ENCODE data around the gene SIVA1.

Gene SIVA1

DNA sequence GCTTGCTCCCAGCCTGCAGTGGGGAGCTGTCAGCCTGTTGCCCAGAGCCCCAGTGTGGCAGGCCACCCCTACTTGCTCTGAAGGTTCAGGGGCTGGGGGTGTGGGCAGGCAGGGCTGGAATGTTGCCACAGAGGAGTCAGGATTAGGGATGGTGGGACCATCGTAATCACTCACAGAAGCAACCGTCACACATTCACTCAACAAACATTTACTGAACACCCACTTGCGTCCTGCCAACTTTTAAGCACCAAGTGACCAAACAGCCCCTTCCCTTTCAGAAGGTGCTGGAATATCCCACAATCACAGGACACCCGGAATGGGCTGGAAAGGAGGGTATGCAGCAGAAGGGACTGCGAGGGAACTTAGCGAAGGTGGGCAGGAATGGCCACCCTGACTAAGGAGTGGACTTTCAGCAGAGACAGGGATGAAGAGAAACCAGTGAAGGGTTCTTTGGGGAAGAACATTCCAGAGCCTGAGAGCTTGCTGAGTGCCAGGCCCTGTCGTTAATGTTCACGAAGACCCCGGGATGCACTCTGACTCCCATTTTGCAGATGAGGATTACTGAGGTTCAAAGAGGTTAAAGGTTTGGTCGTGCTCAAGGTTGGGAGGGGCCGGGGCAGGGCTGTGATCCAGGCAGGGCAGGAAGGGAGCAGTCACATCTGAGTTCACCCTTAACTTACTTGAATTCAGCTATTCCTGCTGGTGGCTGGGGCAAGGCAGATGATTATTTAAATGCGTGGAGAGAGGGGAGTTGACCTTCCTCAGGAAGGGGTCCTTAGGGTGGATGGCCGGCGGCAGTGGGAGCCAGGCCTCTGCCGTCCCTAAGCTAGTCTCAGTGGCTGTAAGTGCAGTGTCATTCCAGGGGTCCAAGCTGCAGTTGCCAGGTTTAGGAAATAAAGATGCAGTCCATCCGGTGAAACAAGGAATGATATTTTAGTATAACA, 45.6 kb downstream of the SIVA1 start:
- DNase-seq = no peak

DNA sequence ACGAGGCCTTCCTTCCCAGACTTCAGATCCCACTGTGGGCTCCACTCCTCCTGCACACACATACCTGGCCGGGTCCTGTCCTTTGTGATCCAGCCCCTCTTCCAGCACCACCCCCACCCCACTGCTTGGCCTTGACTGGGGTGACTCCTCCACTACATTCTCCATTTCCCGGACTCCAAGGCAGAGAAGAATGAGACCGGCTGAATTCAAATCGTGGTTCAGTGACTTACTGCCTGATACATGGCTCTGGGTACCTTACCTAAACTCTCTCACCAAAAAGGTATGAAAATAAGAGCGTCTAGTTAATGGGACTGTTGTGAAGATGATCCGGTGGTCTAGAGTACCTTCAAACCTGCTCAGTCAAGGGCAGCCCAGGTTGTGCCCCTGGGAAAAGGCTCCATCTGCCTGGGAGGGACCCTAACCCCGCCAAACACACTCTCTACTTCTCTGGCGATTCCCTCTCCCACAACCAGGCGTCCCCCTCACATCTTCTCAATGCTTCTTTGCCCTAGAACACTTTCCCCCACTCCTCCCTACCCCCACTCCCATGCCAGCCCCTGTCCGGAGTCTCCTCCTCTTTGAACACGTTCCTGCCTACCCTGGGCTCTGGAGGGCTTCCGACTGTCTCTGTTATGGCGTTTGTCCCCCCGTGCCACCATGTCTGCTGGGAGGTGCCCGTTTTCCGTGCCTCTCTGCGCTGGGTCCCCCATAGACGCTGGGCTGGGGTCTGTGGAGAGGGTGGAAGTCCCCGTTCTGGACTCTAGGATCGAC, 46.5 kb downstream of the SIVA1 start:
- DNase-seq = no peak

DNA sequence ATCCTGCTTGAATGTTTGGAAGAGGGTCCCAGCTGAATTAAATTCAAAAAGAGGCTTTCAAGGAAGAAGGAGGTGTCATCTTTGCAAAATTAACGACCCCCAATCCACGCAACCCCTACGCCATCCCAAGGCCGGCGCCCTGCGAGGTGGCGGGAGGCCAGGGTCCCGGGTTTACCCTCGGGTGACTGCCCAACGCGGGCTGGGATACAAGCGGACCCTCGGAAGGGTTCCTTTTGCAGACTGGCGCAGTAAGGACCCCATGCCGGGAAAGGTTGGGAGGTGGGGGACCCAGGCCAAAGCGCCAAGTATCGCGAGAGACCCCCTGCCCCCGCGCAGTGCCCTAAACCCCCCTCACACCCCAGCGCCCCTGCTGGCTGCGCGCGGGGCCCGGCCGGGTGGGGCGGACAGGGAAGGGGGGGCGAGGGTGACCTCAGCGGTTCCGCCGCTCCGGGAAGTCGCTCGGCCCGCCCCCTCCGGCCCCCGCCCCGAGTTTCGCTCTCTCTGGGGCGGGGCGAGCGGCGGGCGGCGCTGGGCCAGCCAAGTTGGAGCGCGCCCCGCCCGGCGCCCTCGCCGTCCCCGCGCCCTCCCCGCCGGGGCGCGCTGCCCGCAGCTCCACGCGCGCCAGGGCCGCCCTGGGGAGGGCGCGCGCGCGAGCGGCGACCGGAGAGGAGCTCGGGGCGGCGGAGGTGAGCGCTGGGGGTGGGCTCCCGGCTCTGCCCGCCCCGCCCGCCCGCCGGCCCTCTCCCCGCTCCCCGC, 47.2 kb downstream of the SIVA1 start:
- DNase-seq = peak; percentile 48

DNA sequence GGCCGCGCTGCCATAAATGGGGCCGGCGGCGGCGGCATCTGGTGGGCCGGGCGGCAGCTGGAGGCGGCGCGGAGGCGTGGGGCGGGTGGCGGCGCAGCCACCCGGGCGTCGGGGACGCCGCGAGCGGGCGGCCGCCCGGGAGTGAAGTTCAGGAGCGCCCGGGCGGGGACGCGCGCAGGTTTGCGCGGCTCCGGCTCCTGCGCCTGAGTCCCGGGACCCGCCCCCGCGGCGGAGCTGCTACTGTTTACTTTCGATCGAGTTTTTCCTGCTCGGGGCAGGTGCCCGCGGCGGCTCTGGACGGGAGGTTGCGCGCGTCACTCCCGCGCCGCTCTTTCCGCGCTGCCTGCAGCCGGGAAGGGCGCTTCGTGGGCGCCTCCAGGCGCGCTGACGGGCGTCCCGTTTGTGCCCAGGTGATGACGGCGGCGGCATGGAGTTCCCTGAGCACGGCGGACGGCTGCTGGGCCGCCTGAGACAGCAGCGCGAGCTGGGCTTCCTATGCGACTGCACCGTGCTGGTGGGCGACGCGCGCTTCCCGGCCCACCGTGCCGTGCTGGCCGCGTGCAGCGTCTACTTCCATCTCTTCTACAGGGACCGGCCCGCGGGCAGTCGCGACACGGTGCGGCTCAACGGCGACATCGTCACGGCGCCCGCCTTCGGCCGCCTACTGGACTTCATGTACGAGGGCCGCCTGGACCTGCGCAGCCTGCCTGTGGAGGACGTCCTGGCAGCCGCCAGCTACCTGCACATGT, 48.0 kb downstream of the SIVA1 start, which contains the start of gene ZBTB42:
TSS of gene ZBTB42 (plus strand) at position 331 of the 749 bp plus-strand sequence. CDS start at position 428, 97 bp downstream.
- DNase-seq = peak; percentile 48

DNA sequence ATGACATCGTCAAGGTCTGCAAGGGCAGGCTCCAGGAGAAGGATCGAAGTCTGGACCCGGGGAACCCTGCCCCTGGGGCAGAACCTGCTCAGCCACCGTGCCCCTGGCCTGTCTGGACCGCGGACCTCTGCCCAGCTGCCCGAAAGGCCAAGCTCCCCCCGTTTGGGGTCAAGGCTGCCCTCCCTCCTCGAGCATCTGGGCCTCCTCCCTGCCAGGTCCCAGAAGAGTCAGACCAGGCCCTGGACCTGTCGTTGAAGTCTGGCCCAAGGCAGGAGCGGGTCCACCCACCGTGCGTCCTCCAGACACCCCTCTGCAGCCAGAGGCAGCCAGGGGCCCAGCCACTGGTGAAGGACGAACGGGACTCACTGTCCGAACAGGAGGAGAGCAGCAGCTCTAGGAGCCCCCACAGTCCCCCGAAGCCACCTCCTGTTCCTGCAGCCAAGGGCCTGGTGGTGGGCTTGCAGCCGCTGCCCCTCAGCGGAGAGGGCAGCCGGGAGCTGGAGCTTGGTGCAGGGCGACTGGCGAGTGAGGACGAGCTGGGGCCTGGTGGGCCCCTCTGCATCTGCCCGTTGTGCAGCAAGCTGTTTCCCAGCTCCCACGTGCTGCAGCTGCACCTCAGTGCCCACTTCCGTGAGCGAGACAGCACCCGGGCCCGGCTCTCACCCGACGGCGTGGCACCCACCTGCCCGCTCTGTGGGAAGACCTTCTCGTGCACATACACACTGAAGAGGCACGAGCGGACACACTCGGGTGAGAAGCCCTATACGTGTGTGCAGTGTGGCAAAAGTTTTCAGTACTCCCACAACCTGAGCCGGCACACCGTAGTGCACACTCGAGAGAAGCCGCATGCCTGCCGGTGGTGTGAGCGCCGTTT, 48.8 kb downstream of the SIVA1 start:
- no peak for DNase-seq

DNA sequence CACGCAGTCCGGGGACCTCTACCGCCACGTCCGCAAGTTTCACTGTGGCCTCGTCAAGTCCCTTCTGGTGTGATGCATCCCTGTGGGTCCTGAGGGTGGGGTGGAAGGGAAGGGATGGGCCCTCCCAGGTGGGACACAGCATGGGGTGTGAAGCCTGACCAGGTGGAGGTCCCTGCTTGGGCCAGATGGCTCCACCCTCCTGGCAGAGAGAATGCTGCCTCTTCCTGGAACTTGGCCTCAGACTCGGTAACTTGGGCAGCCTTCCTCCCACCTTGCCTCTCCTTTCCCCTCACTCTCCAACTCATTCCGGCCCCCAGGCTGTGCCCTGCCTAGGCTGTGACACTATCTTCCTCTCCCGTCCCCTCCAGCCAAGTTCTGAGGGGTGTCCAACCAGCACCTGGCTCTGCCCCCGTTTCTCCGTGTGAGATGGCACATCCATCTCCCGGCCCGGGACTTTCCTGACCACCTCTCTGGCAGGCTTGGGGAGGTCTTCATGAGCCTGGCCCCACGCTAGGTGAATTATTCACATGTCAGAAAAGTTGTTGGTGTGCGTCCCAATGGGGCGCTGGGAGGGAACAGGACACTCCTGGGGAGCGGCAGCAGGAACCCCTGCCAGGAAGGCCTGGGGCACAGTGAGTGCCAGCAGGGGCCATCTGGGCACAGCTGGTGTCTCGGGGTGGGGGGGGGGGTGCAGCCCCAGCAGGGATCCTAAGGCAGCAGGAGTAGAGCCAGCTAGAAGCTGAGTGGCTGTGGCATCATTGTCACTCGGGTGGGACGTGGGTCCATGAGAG, 49.6 kb downstream of the SIVA1 start:
- DNase-seq = no peak

DNA sequence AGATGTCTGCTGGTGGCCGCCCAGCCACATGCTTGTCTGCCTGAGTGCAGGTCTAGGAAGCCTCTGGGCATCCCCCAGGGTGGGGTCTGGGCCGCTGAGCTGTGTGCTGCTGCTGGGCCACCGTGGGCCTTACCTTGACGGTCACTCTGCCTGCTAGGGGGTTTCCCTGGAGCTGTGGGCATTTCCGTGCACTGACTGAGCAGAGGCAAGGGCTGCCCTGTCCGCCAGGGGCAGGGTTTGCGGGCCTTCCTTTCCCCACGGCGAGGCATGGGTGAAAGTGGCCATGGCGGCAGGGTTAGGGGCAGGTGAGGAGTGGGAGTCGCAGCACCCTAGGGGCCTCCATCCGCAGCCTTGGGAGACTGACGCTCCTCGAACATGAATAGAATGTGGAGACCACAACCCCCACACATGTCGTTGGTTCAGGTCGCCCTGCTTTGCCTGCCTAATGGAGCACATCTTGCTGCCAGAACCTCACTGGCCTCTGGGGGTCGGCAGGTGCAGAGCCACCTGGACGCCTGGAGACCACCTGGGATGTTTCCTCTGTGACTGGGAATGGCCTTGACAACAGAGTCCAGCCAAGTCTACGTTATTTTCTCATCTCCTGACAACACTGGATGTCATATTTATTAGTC, 50.4 kb downstream of the SIVA1 start:
- DNase-seq = no peak

DNA sequence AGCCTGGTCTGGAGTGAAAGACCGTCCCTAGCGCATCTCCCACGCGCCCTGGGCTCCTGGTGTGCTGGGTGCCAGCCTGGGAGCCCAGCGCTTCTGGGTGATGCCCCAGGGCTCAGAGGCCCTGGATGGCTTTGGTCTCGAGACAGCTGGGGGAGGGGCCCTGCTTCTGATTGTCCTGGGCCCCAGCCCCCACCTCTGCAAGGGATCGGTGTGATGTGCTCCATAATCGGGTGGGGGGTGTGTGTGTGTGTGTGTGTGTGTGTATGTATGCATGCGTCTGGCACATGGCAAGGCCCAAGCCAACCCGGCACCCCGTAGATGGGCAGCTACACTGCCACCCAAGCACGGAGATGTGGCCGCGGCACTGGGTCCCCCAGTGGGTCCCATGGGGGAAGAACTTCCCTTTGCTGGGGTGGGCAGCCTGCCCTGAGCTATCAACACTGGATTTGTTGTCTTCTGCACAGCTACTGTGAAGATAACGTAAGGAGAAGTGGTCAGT, 51.0 kb downstream of the SIVA1 start:
- peak; percentile 61 for DNase-seq

DNA sequence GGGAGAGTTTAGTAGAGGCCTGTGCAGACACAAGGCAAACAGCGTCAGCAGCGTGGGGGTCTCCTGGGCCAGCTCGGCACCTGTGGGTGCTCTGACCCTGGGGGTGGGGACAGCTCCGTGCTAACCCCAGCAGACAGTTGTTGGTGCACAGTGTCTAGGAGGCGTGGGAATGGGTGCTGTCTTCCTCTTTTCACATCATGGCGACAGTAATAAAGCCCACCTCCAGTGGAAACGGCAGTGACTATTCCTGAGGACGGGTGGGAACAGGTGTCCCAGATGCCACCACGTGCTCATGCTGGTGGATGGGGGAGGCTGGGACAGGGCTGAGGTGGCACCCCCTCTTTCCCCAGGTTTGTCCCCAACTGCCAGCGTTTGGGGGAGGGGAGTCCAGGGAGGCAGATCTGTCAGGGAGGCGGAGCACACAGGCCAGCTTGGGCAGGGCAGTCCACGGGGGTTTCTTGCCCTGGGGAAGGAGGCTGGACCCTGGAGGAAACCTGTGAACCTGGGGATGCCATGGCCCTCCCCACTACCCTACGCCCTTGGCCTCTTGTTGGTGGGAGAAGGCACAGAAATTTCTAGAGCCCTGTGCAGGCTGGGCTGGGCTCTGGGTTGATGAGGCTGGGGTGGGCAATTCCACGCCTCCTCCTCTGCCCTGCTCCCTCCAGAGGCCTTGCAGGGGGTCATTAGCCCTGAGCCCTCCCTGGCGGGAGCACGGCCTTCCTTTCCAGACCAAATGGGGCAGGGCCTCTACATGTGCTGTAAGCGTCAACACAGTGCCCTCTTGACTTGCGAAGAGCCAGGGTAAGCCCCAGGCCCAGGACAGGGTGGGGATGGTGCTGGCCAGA, 51.8 kb downstream of the SIVA1 start:
- DNase-seq = no peak

DNA sequence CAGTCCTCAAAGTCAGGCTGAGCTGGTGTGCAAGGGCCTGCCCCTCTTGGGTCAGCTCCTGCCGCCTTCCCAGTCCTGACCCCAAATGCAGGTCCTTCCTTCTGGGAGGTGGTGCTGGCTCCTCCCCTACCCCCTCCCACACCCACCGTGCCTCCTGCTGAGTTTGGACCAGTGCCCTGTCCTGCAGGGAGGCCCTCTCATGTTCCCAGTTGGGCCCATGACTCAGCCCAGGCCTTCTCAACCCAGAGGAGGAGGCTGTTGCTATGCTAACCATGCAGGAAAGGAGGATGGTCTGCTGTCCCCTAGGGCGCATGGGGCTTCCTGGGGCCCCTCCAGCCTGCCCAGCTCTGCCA, 52.4 kb downstream of the SIVA1 start:
- peak; percentile 63 for DNase-seq

DNA sequence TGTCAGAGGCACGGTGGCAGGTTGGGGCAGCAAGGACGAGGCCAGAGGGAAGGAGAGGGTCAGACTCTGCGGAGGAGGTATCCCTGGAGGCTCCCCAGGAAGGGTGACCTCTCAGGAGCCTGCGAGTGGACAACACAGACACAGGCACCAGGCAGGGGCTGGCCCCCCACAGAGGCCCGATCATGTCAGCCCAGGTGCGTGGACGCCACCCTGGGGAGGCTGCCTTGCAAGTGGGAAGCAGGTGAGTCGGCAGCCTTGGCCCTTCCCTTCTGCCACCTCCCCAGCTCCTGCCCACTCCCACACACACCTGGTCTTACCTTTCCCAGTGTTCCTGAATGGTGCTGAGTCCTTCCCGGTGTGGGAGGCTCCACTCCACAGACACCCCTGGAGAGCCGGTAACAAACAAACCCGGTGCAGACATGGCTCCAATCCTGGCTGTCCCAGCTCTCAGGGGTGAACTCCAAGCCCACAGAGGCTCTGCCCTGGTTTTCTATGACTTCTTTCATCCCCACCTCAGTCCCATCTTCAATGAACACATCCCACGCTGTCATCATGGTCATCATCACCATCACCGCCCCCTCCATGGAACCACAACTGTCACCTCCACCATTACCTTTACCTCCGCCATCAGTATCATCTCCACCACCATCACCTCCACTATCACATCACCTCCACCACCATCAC, 53.1 kb downstream of the SIVA1 start:
- no peak for DNase-seq

DNA sequence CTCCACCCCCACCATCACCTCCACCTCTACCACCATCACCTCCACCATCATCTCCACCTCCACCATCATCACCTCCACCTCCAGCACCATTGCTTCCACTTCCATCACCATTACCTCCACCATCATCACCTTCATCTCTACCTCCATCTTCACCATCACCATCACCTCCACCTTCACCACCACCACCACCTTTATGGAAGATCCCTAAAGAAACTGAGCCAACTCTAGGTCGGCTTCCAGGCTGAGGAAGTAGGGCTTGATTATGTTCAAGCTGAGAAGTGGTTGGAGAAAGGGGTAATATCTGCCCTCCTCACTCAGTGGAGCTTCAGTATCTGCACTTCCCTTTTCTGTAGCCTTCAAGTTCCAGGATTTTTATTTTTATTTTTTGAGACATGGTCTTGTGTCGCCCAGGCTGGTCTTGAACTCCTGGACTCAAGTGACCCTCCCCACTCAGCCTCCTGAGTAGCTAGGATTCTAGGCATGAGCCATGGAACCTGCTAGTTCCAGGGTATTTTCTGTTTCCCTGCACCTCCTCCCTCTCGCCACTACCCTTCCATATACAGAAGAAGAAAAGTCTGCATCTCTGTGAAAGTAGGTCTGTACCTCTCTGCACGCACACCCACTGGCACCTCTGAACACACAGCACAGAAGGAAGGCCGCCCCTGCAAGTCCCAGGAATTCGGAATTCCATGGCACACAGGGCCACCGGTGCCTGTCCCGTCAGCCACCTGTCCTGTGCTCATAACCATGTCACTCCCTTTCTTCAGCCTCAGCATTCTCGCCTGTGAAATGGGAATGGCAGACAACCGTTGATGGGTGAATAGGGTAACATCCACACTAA, 53.9 kb downstream of the SIVA1 start:
- no peak for DNase-seq

DNA sequence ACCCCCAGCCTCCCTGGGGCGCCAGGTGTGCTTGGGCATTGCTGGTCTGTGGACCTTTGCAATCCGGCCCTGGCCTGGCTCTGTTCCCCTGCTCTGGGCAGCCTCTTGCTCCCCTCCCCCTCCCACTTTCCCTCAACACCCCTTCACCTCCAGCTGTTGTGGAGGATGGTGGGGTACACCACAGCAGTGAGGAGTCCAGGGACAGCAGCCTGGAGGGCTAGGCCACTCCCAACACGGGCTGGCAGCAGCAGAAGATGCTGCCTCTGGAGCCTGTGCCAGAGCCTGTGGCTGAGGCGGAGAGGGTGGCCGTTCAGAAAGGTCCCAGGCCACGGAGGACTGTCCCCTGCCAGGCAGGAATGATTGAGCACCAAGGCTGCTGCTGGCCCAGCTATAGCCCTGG, 55.5 kb downstream of the SIVA1 start:
- DNase-seq = no peak
